K562 (cell line): ENCODE measurements around the gene BLOC1S4. TPM values are rescaled to one million over a fixed set of nuclear protein-coding genes. Genes with fewer than 3 reads are reported as not detected.

ENCODE experiments used
- MBD2 ChIP-seq: sonication (generic); IDR thresholded peaks from 2 replicates; pipeline ENCODE4 v1.6.1; 2016; ENCODE audit warnings: low read depth, borderline replicate concordance
- NR4A1 ChIP-seq, 2 experiments: fragments of 250-450 bp in 1 of 2; fragments of 450-650 bp in 1 of 2; sonication (Bioruptor Pico) in 1 of 2; IDR thresholded peaks; 2 replicates each; pipeline versions ENCODE4 v1.4.0 to v1.6.1; 2016 to 2020; ENCODE audit warnings: mild to moderate bottlenecking in 2 of 2, missing compliant biosample characterization in 1 of 2, missing genetic modification characterization in 1 of 2, moderate library complexity in 1 of 2
- SMARCE1 ChIP-seq: fragments of 450-650 bp; IDR thresholded peaks from 2 replicates; pipeline ENCODE4 v1.7.1; 2016; ENCODE audit warnings: mild to moderate bottlenecking
- XRCC3 ChIP-seq: fragments of 450-650 bp; IDR thresholded peaks from 2 replicates; pipeline ENCODE4 v1.6.1; 2017; ENCODE audit warnings: mild to moderate bottlenecking, moderate library complexity
- polyA plus RNA-seq, 8 experiments: library from polyadenylated mRNA; depleted of rRNA in 4 of 8; stranded (reverse) in 5 of 8; unstranded in 3 of 8; fragments of >200 nt; fragmentation: Nextera tagmentation in 2 of 8; fragmentation: Illumina TruSeq in 1 of 8; extraction: Ambion mirVana in 2 of 8; extraction: Trizol in 1 of 8; gene quantifications; 2 replicates each; pipeline versions ENCODE4 v1.2.1 to v1.2.3, GENCODE V29; 2011 to 2014; ENCODE audit warnings: inconsistent platforms in 1 of 8, missing spikeins in 1 of 8
- total RNA-seq, 7 experiments: library from RNA; depleted of rRNA in 6 of 7; stranded (reverse); fragments of >200 nt in 6 of 7; fragmentation: Illumina TruSeq in 2 of 7; extraction: Trizol in 2 of 7; gene quantifications; 2 replicates each; pipeline versions ENCODE4 v1.2.1 to v1.2.3, GENCODE V29; 2011 to 2021; ENCODE audit warnings: low replicate concordance in 1 of 7
- TF ChIP-seq, protein P1 (sequence below): fragments of 200-800 bp; sonication (Bioruptor generic); IDR thresholded peaks from 2 replicates; pipeline ENCODE4 v1.6.1; 2017; ENCODE audit warnings: missing genetic modification characterization, missing compliant biosample characterization
- TF ChIP-seq, protein P2 (sequence below): fragments of 450-650 bp; IDR thresholded peaks from 2 replicates; pipeline ENCODE4 v1.7.1; 2018; ENCODE audit warnings: mild to moderate bottlenecking, low read depth; ENCODE audit not compliant: partially characterized antibody
- TF ChIP-seq, protein P3 (sequence below): fragments of 450-650 bp; formaldehyde crosslinking; IDR thresholded peaks from 2 replicates; pipeline ENCODE4 v1.4.0; 2020; ENCODE audit warnings: mild to moderate bottlenecking, moderate library complexity
- TF ChIP-seq, protein P4 (sequence below): fragments of 250-450 bp; sonication (Bioruptor Pico); IDR thresholded peaks from 2 replicates; pipeline ENCODE4 v1.5.0; 2021; ENCODE audit warnings: mild to moderate bottlenecking, moderate library complexity
- TF ChIP-seq, protein P5 (sequence below): fragments of 450-650 bp; IDR thresholded peaks from 2 replicates; pipeline ENCODE4 v1.6.1; 2016; ENCODE audit warnings: borderline replicate concordance
- TF ChIP-seq, protein P6 (sequence below): fragments of 450-650 bp; formaldehyde crosslinking; IDR thresholded peaks from 2 replicates; pipeline ENCODE4 v1.4.0; 2022; ENCODE audit warnings: mild to moderate bottlenecking, moderate library complexity

The BLOC1S4 gene
- total and polyA plus RNA-seq, 9 of the 15 experiments (the other 6 are each of a cell fraction or from before 2014, with no cell fraction given): 3.1 to 31.6 (median 11.2) TPM

DNA sequence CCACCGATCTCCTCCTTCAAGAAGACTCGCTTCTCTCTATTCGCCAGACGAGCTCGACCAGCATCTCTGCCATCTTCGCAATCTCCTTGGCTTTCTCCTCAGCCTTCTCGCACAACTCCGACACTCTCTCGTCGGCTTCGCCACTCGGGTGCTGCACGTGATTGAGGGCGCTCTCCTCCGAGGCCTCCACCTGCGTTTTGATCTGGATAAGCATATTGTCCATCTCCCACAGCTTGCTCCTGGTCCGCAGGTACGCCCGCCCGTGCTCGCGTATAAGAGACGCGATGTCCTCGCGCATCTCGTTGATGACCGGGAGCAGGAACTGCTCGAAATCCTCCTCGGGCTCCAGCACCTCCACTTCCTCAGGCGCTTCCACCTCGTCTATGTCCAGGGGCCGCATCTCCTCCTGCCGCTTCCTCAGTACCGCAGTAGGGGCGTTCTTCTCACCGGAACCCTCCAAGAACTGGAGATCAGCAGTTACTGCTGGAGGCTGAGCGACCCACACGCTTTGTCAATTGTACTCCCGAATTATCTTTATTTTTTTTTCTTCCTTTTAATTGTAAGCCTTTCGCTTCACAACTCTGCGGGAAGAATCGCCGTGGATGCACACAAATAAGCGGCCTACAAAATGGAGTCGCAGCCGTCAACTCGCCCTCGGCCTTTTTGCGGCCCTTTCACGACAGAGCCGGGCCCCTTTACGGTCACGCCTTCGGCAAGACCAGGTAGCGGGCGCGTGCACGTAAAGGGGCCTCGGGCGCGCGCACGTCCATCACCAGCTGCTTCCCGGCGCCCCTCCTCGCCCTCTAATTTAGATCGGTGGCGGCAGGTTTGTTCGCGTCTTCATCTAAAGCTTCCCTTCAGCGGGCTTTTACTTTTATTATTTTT is 6.5 kb upstream of the BLOC1S4 start, which contains the start of gene MRFAP1L1 (continued):
- TF ChIP-seq, protein P1, sequence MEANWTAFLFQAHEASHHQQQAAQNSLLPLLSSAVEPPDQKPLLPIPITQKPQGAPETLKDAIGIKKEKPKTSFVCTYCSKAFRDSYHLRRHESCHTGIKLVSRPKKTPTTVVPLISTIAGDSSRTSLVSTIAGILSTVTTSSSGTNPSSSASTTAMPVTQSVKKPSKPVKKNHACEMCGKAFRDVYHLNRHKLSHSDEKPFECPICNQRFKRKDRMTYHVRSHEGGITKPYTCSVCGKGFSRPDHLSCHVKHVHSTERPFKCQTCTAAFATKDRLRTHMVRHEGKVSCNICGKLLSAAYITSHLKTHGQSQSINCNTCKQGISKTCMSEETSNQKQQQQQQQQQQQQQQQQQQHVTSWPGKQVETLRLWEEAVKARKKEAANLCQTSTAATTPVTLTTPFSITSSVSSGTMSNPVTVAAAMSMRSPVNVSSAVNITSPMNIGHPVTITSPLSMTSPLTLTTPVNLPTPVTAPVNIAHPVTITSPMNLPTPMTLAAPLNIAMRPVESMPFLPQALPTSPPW (CRISPR knock-in tag): peak; percentile 57; the same call in 1 of the 2 replicates
- TF ChIP-seq, protein P2, sequence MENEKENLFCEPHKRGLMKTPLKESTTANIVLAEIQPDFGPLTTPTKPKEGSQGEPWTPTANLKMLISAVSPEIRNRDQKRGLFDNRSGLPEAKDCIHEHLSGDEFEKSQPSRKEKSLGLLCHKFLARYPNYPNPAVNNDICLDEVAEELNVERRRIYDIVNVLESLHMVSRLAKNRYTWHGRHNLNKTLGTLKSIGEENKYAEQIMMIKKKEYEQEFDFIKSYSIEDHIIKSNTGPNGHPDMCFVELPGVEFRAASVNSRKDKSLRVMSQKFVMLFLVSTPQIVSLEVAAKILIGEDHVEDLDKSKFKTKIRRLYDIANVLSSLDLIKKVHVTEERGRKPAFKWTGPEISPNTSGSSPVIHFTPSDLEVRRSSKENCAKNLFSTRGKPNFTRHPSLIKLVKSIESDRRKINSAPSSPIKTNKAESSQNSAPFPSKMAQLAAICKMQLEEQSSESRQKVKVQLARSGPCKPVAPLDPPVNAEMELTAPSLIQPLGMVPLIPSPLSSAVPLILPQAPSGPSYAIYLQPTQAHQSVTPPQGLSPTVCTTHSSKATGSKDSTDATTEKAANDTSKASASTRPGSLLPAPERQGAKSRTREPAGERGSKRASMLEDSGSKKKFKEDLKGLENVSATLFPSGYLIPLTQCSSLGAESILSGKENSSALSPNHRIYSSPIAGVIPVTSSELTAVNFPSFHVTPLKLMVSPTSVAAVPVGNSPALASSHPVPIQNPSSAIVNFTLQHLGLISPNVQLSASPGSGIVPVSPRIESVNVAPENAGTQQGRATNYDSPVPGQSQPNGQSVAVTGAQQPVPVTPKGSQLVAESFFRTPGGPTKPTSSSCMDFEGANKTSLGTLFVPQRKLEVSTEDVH: peak; percentile 87
- TF ChIP-seq MBD2: peak; percentile 30; the same call in 1 of the 2 replicates
- no peak for TF ChIP-seq NR4A1 (CRISPR knock-in tag; IDR thresholded peaks at IDR 0.05)
- TF ChIP-seq NR4A1 (tag; IDR thresholded peaks at IDR 0.05): peak; percentile 62; the same call in 1 of the 2 replicates
- TF ChIP-seq, protein P3, sequence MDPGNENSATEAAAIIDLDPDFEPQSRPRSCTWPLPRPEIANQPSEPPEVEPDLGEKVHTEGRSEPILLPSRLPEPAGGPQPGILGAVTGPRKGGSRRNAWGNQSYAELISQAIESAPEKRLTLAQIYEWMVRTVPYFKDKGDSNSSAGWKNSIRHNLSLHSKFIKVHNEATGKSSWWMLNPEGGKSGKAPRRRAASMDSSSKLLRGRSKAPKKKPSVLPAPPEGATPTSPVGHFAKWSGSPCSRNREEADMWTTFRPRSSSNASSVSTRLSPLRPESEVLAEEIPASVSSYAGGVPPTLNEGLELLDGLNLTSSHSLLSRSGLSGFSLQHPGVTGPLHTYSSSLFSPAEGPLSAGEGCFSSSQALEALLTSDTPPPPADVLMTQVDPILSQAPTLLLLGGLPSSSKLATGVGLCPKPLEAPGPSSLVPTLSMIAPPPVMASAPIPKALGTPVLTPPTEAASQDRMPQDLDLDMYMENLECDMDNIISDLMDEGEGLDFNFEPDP (CRISPR knock-in tag): no peak
- TF ChIP-seq, protein P4, sequence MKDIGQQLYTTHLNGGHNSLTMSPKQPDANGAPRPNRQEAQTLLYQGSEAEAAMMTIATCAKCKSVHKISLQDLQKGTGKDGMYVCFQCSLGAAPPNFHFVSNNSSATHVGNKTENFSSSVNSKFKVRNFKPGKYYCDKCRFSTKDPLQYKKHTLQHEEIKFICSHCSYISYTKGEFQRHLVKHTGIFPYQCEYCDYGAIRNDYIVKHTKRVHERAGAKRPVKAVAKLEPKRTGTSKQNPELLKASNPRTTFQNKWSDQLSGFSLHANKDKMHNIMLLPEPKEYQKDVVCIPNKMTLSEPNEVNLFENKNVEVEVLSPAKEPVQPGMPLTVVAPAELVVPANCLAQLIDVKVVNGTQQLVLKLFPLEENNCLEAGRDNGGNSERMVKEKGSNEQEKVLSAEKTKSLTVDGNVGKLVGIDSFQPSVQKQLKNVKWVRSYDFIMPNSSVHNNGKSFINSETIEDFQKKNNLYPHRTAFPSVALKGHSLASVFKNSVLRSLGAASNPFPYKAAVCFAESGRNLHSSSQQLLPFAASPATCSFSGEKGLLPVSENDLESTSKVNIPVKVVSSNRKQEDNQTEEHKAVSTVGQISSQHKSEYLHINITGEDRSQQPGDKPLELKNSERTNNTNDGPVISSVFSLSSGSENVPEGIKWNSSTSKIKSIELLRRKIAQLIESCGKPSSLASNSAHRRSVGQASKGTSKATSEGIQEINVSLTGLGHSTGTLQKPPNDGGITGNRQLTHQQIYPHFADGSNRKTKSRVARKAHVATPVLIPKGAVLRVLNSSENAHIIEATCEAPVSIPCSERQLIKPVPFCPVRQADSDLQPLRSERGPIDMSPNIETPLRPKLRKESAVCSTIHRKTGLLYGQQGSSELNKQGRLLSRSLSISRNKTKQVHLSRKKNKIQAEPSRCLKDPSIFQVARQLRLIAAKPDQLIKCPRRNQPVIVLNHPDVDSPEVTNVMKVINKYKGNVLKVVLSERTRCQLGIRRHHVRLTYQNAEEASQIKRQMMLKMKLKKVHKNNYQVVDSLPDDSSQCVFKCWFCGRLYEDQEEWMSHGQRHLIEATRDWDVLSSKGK: no peak
- TF ChIP-seq, protein P5, sequence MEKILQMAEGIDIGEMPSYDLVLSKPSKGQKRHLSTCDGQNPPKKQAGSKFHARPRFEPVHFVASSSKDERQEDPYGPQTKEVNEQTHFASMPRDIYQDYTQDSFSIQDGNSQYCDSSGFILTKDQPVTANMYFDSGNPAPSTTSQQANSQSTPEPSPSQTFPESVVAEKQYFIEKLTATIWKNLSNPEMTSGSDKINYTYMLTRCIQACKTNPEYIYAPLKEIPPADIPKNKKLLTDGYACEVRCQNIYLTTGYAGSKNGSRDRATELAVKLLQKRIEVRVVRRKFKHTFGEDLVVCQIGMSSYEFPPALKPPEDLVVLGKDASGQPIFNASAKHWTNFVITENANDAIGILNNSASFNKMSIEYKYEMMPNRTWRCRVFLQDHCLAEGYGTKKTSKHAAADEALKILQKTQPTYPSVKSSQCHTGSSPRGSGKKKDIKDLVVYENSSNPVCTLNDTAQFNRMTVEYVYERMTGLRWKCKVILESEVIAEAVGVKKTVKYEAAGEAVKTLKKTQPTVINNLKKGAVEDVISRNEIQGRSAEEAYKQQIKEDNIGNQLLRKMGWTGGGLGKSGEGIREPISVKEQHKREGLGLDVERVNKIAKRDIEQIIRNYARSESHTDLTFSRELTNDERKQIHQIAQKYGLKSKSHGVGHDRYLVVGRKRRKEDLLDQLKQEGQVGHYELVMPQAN: peak; percentile 60; the same call in 1 of the 2 replicates
- TF ChIP-seq XRCC3: no peak
- TF ChIP-seq, protein P6, sequence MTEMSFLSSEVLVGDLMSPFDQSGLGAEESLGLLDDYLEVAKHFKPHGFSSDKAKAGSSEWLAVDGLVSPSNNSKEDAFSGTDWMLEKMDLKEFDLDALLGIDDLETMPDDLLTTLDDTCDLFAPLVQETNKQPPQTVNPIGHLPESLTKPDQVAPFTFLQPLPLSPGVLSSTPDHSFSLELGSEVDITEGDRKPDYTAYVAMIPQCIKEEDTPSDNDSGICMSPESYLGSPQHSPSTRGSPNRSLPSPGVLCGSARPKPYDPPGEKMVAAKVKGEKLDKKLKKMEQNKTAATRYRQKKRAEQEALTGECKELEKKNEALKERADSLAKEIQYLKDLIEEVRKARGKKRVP (CRISPR knock-in tag): 0 out of 2 replicates have a peak, but pooled peaks have one; percentile 33
- peak; percentile 54; the same call in 1 of the 2 replicates for TF ChIP-seq SMARCE1
